HCT116 (cell line): Measurements from ENCODE around the gene TLX1. TPM values are rescaled to one million over a fixed set of nuclear protein-coding genes. Genes with fewer than 3 reads are reported as not detected.

Experiments used
- ATAC-seq: fragments of 200-7000 bp; cut with Tn5 transposase; 2 replicates; pipeline ENCODE4 v1.9.1; 2020; ENCODE audit warnings: mild to moderate bottlenecking, moderate library complexity
- BruUV-seq: library from RNA; stranded (reverse); fragments of 400-500 nt; replicated peaks from 2 replicates; lab custom pipeline; 2021; lab: Mats Ljungman, UMichigan
- CTCF ChIA-PET: fragments of 300-600 bp; sonication (Branson Sonifier 250); formaldehyde crosslinking; loops from one replicate; lab custom pipeline; 2021; ENCODE audit warnings: antibody characterized with exemption; lab: Charles Lee
- POLR2A ChIA-PET: fragments of 300-600, 350-600 bp; sonication (Branson Sonifier 250); formaldehyde crosslinking; loops from one replicate; lab custom pipeline; 2021; ENCODE audit warnings: antibody characterized with exemption; lab: Charles Lee
- RAD21 ChIA-PET, 2 experiments: fragments of 300-600 bp; sonication (Branson Sonifier 250); formaldehyde crosslinking; loops; one replicate each; lab custom pipeline; 2023; ENCODE audit warnings: low total read pairs in 2 of 2; ENCODE audit not compliant: uncharacterized antibody in 2 of 2, unreplicated experiment in 2 of 2, low non-redundant PET in 1 of 2; lab: Charles Lee
- DNase-seq: peaks from one replicate; pipeline ENCODE4 v3.0.0-alpha.2; 2010; ENCODE audit warnings: low read depth, low spot score
- H2AFZ ChIP-seq: fragments of 200-600 bp; shearing (Covaris generic), sonication (generic); 2 replicates; pipeline ENCODE4 v1.6.1; 2017; ENCODE audit warnings: low read depth, mixed run types, mixed read lengths, antibody characterized with exemption, low read length; ENCODE audit not compliant: poor library complexity, severe bottlenecking
- H3K27ac ChIP-seq: 2 replicates; pipeline ENCODE4 v1.5.1; 2012; ENCODE audit warnings: low read depth, low read length
- H3K27me3 ChIP-seq: fragments of 200-600 bp; sonication (generic); 2 replicates; pipeline ENCODE4 v1.6.1; 2016; ENCODE audit warnings: mixed run types, low read length, mixed read lengths; ENCODE audit not compliant: insufficient read depth
- H3K36me3 ChIP-seq, 2 experiments: fragments of 200-500 bp in 1 of 2; fragments of 200-600 bp in 1 of 2; sonication (Bioruptor generic) in 1 of 2; sonication (generic) in 1 of 2; 2 replicates each; pipeline versions ENCODE4 v1.5.1 to v1.6.1; 2014 to 2016; ENCODE audit warnings: low read length in 2 of 2, inconsistent platforms in 1 of 2, mixed read lengths in 1 of 2, mixed run types in 1 of 2; ENCODE audit not compliant: insufficient read depth in 2 of 2, control insufficient read depth in 1 of 2
- H3K4me1 ChIP-seq, 2 experiments: fragments of 200-600 bp in 1 of 2; sonication (generic) in 1 of 2; 2 replicates each; pipeline versions ENCODE4 v1.5.1 to v1.6.1; 2012 to 2017; ENCODE audit warnings: low read length in 2 of 2, inconsistent platforms in 1 of 2, mild to moderate bottlenecking in 1 of 2, mixed read lengths in 1 of 2, mixed run types in 1 of 2, moderate library complexity in 1 of 2; ENCODE audit not compliant: insufficient read depth in 2 of 2, control insufficient read depth in 1 of 2
- H3K4me2 ChIP-seq: fragments of 200-600 bp; sonication (generic); 2 replicates; pipeline ENCODE4 v1.6.1; 2017; ENCODE audit warnings: mixed run types, low read length, mixed read lengths
- H3K4me3 ChIP-seq, 2 experiments: fragments of 200-600 bp in 1 of 2; sonication (generic) in 1 of 2; replicated peaks in 1 of 2; 2 replicates each; pipeline ENCODE4 v1.5.1; 2011 to 2016; ENCODE audit warnings: low read length in 2 of 2, control low read depth in 1 of 2, low read depth in 1 of 2, mild to moderate bottlenecking in 1 of 2, mixed read lengths in 1 of 2, mixed run types in 1 of 2
- H3K79me2 ChIP-seq: fragments of 200-600 bp; sonication (generic); 2 replicates; pipeline ENCODE4 v1.6.1; 2017; ENCODE audit warnings: mild to moderate bottlenecking, mixed run types, low read length, moderate library complexity, mixed read lengths; ENCODE audit not compliant: insufficient read depth
- H3K9ac ChIP-seq: fragments of 200-600 bp; sonication (generic); 2 replicates; pipeline ENCODE4 v1.6.1; 2016; ENCODE audit warnings: low read length, mixed read lengths
- H3K9me2 ChIP-seq: fragments of 200-600 bp; sonication (generic), shearing (Covaris generic); 2 replicates; pipeline ENCODE4 v1.6.1; 2017; ENCODE audit warnings: mixed run types, mild to moderate bottlenecking, moderate library complexity; ENCODE audit not compliant: insufficient read depth
- H3K9me3 ChIP-seq, 2 experiments: fragments of 200-500 bp in 1 of 2; fragments of 200-600 bp in 1 of 2; sonication (Bioruptor generic) in 1 of 2; sonication (generic) in 1 of 2; 2 replicates each; pipeline ENCODE4 v1.6.1; 2014 to 2017; ENCODE audit warnings: low read length in 2 of 2, mixed read lengths in 2 of 2, inconsistent platforms in 1 of 2, low read depth in 1 of 2, mild to moderate bottlenecking in 1 of 2, mixed run types in 1 of 2, moderate library complexity in 1 of 2; ENCODE audit not compliant: control insufficient read depth in 1 of 2, insufficient read depth in 1 of 2
- H4K20me1 ChIP-seq: fragments of 200-600 bp; sonication (generic), shearing (Covaris generic); 2 replicates; pipeline ENCODE4 v1.6.1; 2017; ENCODE audit warnings: mixed run types, mild to moderate bottlenecking, moderate library complexity; ENCODE audit not compliant: insufficient read depth
- CBX3 ChIP-seq: IDR thresholded peaks from 2 replicates; pipeline ENCODE4 v1.6.1; 2012; ENCODE audit warnings: low read depth
- CEBPB ChIP-seq: IDR thresholded peaks from 2 replicates; pipeline ENCODE4 v1.6.1; 2012; ENCODE audit warnings: low read depth
- ELF1 ChIP-seq: IDR thresholded peaks from 2 replicates; pipeline ENCODE4 v1.6.1; 2012; ENCODE audit warnings: low read depth, borderline replicate concordance
- FOSL1 ChIP-seq: IDR thresholded peaks from 2 replicates; pipeline ENCODE4 v1.6.1; 2012; ENCODE audit warnings: low read depth
- JUND ChIP-seq: IDR thresholded peaks from 2 replicates; pipeline ENCODE4 v1.6.1; 2012
- POLR2A ChIP-seq: IDR thresholded peaks from 2 replicates; pipeline ENCODE4 v1.7.0; 2011; ENCODE audit warnings: borderline replicate concordance; ENCODE audit not compliant: insufficient read depth, insufficient read length; ENCODE audit errors: extremely low read depth
- POLR2AphosphoS5 ChIP-seq: IDR thresholded peaks from 2 replicates; pipeline ENCODE4 v1.6.1; 2011; ENCODE audit warnings: mild to moderate bottlenecking, low read depth, low read length, moderate library complexity
- SIN3A ChIP-seq: IDR thresholded peaks from 2 replicates; pipeline ENCODE4 v1.6.1; 2012; ENCODE audit warnings: low read depth
- SP1 ChIP-seq: IDR thresholded peaks from 2 replicates; pipeline ENCODE4 v1.6.1; 2012; ENCODE audit warnings: low read depth
- SRF ChIP-seq: IDR thresholded peaks from 2 replicates; pipeline ENCODE4 v1.6.1; 2012; ENCODE audit warnings: low read depth
- TCF7L2 ChIP-seq: IDR thresholded peaks from 2 replicates; pipeline ENCODE4 v1.7.0; 2011; ENCODE audit warnings: borderline replicate concordance, inconsistent platforms; ENCODE audit not compliant: insufficient read depth, insufficient read length; ENCODE audit errors: extremely low read depth
- YY1 ChIP-seq: IDR thresholded peaks from 2 replicates; pipeline ENCODE4 v1.6.1; 2011; ENCODE audit warnings: low read length, low read depth, moderate library complexity, mild to moderate bottlenecking; ENCODE audit not compliant: insufficient replicate concordance; ENCODE audit errors: extremely low read depth
- intact Hi-C: fragments of 100-400 bp; cut with micrococcal nuclease; formaldehyde crosslinking; loops from 2 replicates; pipeline ENCODE4 v1.10.0; 2022
- total RNA-seq: library from RNA; stranded (reverse); gene quantifications from one replicate; pipeline ENCODE4 v1.2.1, GENCODE V29; 2021; ENCODE audit not compliant: unreplicated experiment
- TF ChIP-seq, protein P1 (sequence below): IDR thresholded peaks from 2 replicates; pipeline ENCODE4 v1.6.1; 2011; ENCODE audit warnings: mild to moderate bottlenecking, low read length, moderate library complexity; ENCODE audit not compliant: insufficient replicate concordance; ENCODE audit errors: extremely low read depth
- TF ChIP-seq, protein P2 (sequence below): IDR thresholded peaks from 2 replicates; pipeline ENCODE4 v1.6.1; 2012
- TF ChIP-seq, protein P3 (sequence below): IDR thresholded peaks from 2 replicates; pipeline ENCODE4 v1.6.1; 2012; ENCODE audit warnings: low read depth

The TLX1 gene
- total RNA-seq, 1 experiment from 2014 or later = not detected

DNA sequence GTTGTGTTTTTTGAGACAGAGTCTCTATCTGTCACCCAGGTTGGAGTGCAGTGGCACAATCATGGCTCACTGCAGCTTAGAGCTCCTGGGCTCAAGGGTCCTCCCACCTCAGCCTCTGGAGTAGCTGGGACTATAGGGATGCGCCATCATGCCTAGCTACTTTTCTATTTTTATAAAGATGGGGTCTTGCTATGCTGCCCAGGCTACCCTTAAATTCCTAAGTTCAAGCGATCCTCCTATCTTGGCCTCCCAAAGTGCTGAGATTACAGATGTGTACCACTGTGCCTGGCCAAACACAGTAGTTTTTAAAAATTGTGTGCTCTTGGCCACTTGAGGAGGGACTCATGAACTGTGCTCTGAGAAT, 10.6 kb upstream of the TLX1 start:
- H3K9me2 ChIP-seq = no peaks in the 10 kb centered on the region
- H3K4me3 ChIP-seq = no peak overlapping the region
- no peaks in the 10 kb centered on the region for H3K79me2 ChIP-seq
- no peaks in the 10 kb centered on the region for H4K20me1 ChIP-seq
- H3K27ac ChIP-seq = no peak overlapping the region
- ChIA-PET RAD21 (no interaction called here), CTCF (no interaction called here), POLR2A (no interaction called here)
- H2AFZ ChIP-seq = no peak overlapping the region
- intact Hi-C loops = no loop called here
- H3K36me3 ChIP-seq = no peaks in the 10 kb centered on the region
- no peak overlapping the region for H3K9ac ChIP-seq
- TF ChIP-seq SRF (no peak), ELF1 (no peak), JUND (no peak), FOSL1 (no peak), CEBPB (no peak), POLR2A (no peak), CBX3 (no peak), TCF7L2 (no peak), SP1 (no peak), SIN3A (no peak), YY1 (no peak), POLR2AphosphoS5 (no peak)
- TF ChIP-seq, protein P1, sequence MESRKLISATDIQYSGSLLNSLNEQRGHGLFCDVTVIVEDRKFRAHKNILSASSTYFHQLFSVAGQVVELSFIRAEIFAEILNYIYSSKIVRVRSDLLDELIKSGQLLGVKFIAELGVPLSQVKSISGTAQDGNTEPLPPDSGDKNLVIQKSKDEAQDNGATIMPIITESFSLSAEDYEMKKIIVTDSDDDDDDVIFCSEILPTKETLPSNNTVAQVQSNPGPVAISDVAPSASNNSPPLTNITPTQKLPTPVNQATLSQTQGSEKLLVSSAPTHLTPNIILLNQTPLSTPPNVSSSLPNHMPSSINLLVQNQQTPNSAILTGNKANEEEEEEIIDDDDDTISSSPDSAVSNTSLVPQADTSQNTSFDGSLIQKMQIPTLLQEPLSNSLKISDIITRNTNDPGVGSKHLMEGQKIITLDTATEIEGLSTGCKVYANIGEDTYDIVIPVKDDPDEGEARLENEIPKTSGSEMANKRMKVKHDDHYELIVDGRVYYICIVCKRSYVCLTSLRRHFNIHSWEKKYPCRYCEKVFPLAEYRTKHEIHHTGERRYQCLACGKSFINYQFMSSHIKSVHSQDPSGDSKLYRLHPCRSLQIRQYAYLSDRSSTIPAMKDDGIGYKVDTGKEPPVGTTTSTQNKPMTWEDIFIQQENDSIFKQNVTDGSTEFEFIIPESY = no peak
- TF ChIP-seq, protein P2, sequence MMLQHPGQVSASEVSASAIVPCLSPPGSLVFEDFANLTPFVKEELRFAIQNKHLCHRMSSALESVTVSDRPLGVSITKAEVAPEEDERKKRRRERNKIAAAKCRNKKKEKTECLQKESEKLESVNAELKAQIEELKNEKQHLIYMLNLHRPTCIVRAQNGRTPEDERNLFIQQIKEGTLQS = no peak
- TF ChIP-seq, protein P3, sequence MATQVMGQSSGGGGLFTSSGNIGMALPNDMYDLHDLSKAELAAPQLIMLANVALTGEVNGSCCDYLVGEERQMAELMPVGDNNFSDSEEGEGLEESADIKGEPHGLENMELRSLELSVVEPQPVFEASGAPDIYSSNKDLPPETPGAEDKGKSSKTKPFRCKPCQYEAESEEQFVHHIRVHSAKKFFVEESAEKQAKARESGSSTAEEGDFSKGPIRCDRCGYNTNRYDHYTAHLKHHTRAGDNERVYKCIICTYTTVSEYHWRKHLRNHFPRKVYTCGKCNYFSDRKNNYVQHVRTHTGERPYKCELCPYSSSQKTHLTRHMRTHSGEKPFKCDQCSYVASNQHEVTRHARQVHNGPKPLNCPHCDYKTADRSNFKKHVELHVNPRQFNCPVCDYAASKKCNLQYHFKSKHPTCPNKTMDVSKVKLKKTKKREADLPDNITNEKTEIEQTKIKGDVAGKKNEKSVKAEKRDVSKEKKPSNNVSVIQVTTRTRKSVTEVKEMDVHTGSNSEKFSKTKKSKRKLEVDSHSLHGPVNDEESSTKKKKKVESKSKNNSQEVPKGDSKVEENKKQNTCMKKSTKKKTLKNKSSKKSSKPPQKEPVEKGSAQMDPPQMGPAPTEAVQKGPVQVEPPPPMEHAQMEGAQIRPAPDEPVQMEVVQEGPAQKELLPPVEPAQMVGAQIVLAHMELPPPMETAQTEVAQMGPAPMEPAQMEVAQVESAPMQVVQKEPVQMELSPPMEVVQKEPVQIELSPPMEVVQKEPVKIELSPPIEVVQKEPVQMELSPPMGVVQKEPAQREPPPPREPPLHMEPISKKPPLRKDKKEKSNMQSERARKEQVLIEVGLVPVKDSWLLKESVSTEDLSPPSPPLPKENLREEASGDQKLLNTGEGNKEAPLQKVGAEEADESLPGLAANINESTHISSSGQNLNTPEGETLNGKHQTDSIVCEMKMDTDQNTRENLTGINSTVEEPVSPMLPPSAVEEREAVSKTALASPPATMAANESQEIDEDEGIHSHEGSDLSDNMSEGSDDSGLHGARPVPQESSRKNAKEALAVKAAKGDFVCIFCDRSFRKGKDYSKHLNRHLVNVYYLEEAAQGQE = no peak
- H3K4me1 ChIP-seq = peaks cover 0 to 12% of the 10 kb centered on the region in 2 experiments; a peak in 1 of 4 replicates
- no peaks in the 10 kb centered on the region for H3K9me3 ChIP-seq
- H3K4me2 ChIP-seq = no peak overlapping the region
- DNase-seq (no peak), ATAC-seq (no peak)
- no TSS peak for BruUV-seq
- 0 out of 2 replicates have a peak, but pooled peaks cover 5% of the 10 kb centered on the region for H3K27me3 ChIP-seq
